Parathyroid adenoma (tissue), 2 donors: ENCODE measurements around the gene ABCA8.

Experiments used
- H2AFZ ChIP-seq: fragments of 300-600 bp; sonication (generic); one replicate; pipeline ENCODE4 v1.7.0; 2017; ENCODE audit warnings: antibody characterized with exemption, mild to moderate bottlenecking
- H3K27ac ChIP-seq: fragments of 300-600 bp; sonication (generic); one replicate; pipeline ENCODE4 v1.7.0; 2017
- H3K27me3 ChIP-seq: fragments of 300-600 bp; sonication (generic); one replicate; pipeline ENCODE4 v1.7.0; 2017; ENCODE audit warnings: low read length; ENCODE audit not compliant: control insufficient read depth, insufficient read depth
- H3K36me3 ChIP-seq: fragments of 300-600 bp; sonication (generic); one replicate; pipeline ENCODE4 v1.7.0; 2017; ENCODE audit warnings: low read length; ENCODE audit not compliant: control insufficient read depth, insufficient read depth
- H3K4me1 ChIP-seq: fragments of 300-600 bp; sonication (generic); one replicate; pipeline ENCODE4 v1.7.0; 2017; ENCODE audit warnings: control low read depth
- H3K4me2 ChIP-seq: fragments of 300-600 bp; sonication (generic); one replicate; pipeline ENCODE4 v1.7.0; 2017; ENCODE audit warnings: low read length
- H3K4me3 ChIP-seq: fragments of 300-600 bp; sonication (generic); one replicate; pipeline ENCODE4 v1.7.0; 2017; ENCODE audit warnings: low read depth, low read length
- H3K79me2 ChIP-seq: fragments of 300-600 bp; sonication (generic); one replicate; pipeline ENCODE4 v1.7.0; 2017; ENCODE audit warnings: control low read depth
- H3K9ac ChIP-seq: fragments of 300-600 bp; sonication (generic); one replicate; pipeline ENCODE4 v1.7.0; 2017; ENCODE audit warnings: mild to moderate bottlenecking
- H3K9me3 ChIP-seq: fragments of 300-600 bp; sonication (generic); one replicate; pipeline ENCODE4 v1.7.0; 2017; ENCODE audit warnings: low read length; ENCODE audit not compliant: control insufficient read depth
- CTCF ChIP-seq: fragments of 300-600 bp; sonication (generic); IDR thresholded peaks from one replicate; pipeline ENCODE4 v1.7.0; 2017; ENCODE audit warnings: antibody characterized with exemption, mild to moderate bottlenecking
- donor health status: primary hyperparathyroidism.

ABCA8 gene

GRCh38 chr17:68853439-68853838 is 101.8 kb downstream of the ABCA8 start:
- TF ChIP-seq CTCF, result no peak
- H3K9me3 ChIP-seq, result no peaks in the 10 kb centered on the region
- no peak overlapping the region for H3K4me2 ChIP-seq
- H3K27me3 ChIP-seq, result no peaks in the 10 kb centered on the region
- H3K9ac ChIP-seq, result no peak overlapping the region
- H3K4me1 ChIP-seq, result no peaks in the 10 kb centered on the region
- H3K79me2 ChIP-seq, result no peaks in the 10 kb centered on the region
- H3K27ac ChIP-seq, result peak overlapping the region; percentile 18
- no peak overlapping the region for H2AFZ ChIP-seq
- H3K36me3 ChIP-seq, result no peaks in the 10 kb centered on the region
- no peak overlapping the region for H3K4me3 ChIP-seq

GRCh38 chr17:68853036-68853435 is 102.2 kb downstream of the ABCA8 start:
- Histone ChIP-seq H3K9ac (no peak overlapping the region), H3K36me3 (no peaks in the 10 kb centered on the region), H3K27ac (peak overlapping the region; percentile 18), H3K4me3 (no peak overlapping the region), H3K4me1 (no peaks in the 10 kb centered on the region), H2AFZ (no peak overlapping the region), H3K4me2 (no peak overlapping the region), H3K9me3 (no peaks in the 10 kb centered on the region), H3K79me2 (no peaks in the 10 kb centered on the region), H3K27me3 (no peaks in the 10 kb centered on the region)
- no peak for TF ChIP-seq CTCF

- no peak overlapping the region for H3K4me3 ChIP-seq
- no peaks in the 10 kb centered on the region for H3K27me3 ChIP-seq
- H3K27ac ChIP-seq, result peak overlapping the region; percentile 18
- H3K9me3 ChIP-seq, result no peaks in the 10 kb centered on the region
- H3K79me2 ChIP-seq, result no peaks in the 10 kb centered on the region
- no peaks in the 10 kb centered on the region for H3K36me3 ChIP-seq
- H3K4me1 ChIP-seq, result no peaks in the 10 kb centered on the region
- no peak for TF ChIP-seq CTCF
- no peak overlapping the region for H3K4me2 ChIP-seq
- no peak overlapping the region for H2AFZ ChIP-seq
- H3K9ac ChIP-seq, result no peak overlapping the region
Measured at GRCh38 chr17:68851890-68852289, 103.3 kb downstream of the ABCA8 start.

- no peaks in the 10 kb centered on the region for H3K36me3 ChIP-seq
- no peaks in the 10 kb centered on the region for H3K9me3 ChIP-seq
- no peak overlapping the region for H3K4me2 ChIP-seq
- no peak overlapping the region for H2AFZ ChIP-seq
- no peaks in the 10 kb centered on the region for H3K4me1 ChIP-seq
- no peak for TF ChIP-seq CTCF
- H3K79me2 ChIP-seq, result no peaks in the 10 kb centered on the region
- H3K9ac ChIP-seq, result no peak overlapping the region
- H3K27me3 ChIP-seq, result no peaks in the 10 kb centered on the region
- H3K27ac ChIP-seq, result no peak overlapping the region
- H3K4me3 ChIP-seq, result no peak overlapping the region
Measured at GRCh38 chr17:68850749-68851510, 104.3 kb downstream of the ABCA8 start.
